Omental fat pad (tissue), 4 donors: Measurements from ENCODE around the gene F9. TPM values are rescaled to one million over a fixed set of nuclear protein-coding genes. Genes with fewer than 3 reads are reported as not detected.
"Not testable (repeated sequence)": the region's sequence is repeated elsewhere in the genome, so short reads cannot be mapped to it uniquely, and the experiment has no call there.

Experiments
- ATAC-seq: fragments of 150-250 bp; one replicate; pipeline ENCODE4 v1.9.1; 2016; ENCODE audit warnings: mild to moderate bottlenecking, moderate library complexity; ENCODE audit not compliant: low FRiP score
- DNase-seq: peaks from one replicate; pipeline ENCODE4 v3.0.0-alpha.2; 2019; ENCODE audit warnings: low spot score
- total RNA-seq, 4 donors: library from RNA; depleted of rRNA; stranded (reverse); fragments of >200 nt; gene quantifications; one replicate each; pipeline ENCODE4 v1.1.0, GENCODE V29; 2016
- TF ChIP-seq, protein P1 (sequence below), 3 donors: fragments of 450-650 bp; IDR thresholded peaks; one replicate each; pipeline ENCODE4 v1.5.1; 2016 to 2017; ENCODE audit warnings: antibody characterized with exemption in 3 of 3, mild to moderate bottlenecking in 3 of 3, moderate library complexity in 2 of 3

The F9 gene
- not detected for total RNA-seq

DNA sequence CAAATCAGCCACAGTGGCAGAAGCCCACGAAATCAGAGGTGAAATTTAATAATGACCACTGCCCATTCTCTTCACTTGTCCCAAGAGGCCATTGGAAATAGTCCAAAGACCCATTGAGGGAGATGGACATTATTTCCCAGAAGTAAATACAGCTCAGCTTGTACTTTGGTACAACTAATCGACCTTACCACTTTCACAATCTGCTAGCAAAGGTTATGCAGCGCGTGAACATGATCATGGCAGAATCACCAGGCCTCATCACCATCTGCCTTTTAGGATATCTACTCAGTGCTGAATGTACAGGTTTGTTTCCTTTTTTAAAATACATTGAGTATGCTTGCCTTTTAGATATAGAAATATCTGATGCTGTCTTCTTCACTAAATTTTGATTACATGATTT is at the start of gene F9:
TSS of gene F9 (plus strand) at position 190 of the 400 bp plus-strand sequence. CDS start at position 216, 26 bp downstream.
- ATAC-seq (no peak), DNase-seq (no peak)
- TF ChIP-seq, protein P1, sequence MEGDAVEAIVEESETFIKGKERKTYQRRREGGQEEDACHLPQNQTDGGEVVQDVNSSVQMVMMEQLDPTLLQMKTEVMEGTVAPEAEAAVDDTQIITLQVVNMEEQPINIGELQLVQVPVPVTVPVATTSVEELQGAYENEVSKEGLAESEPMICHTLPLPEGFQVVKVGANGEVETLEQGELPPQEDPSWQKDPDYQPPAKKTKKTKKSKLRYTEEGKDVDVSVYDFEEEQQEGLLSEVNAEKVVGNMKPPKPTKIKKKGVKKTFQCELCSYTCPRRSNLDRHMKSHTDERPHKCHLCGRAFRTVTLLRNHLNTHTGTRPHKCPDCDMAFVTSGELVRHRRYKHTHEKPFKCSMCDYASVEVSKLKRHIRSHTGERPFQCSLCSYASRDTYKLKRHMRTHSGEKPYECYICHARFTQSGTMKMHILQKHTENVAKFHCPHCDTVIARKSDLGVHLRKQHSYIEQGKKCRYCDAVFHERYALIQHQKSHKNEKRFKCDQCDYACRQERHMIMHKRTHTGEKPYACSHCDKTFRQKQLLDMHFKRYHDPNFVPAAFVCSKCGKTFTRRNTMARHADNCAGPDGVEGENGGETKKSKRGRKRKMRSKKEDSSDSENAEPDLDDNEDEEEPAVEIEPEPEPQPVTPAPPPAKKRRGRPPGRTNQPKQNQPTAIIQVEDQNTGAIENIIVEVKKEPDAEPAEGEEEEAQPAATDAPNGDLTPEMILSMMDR (IDR thresholded peaks at IDR 0.05) = no peak

DNA sequence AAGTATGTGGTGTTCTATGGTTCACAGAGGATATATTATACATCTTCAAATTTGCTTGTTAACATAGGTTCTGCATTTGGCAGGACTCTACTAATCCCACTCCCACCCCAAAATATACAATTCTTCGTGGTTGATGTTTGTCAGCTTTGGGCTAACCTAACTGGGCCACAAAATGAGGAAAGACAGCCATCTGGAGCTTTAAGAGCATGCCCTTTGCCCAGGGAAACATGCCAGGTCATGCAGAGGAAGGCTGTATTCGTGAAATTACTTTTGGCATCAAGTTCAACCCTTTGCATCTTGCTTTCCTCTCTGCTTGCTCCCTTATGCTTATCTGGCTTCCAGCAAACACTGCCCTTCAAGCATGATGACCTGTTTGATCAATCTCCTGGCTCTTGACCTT is 46.8 kb upstream of the F9 start:
- no peak for ATAC-seq
- TF ChIP-seq, protein P1 (IDR thresholded peaks at IDR 0.05) = no peak
- DNase-seq = no peak

- ATAC-seq (no peak), DNase-seq (no peak)
- TF ChIP-seq, protein P1 (IDR thresholded peaks at IDR 0.05) = no peak
Measured at GRCh38 chrX:139484591-139484990, 45.9 kb upstream of the F9 start.

GRCh38 chrX:139495324-139495723 is 35.2 kb upstream of the F9 start:
- no peak for DNase-seq
- TF ChIP-seq, protein P1 (IDR thresholded peaks at IDR 0.05) = no peak
- no peak for ATAC-seq

DNA sequence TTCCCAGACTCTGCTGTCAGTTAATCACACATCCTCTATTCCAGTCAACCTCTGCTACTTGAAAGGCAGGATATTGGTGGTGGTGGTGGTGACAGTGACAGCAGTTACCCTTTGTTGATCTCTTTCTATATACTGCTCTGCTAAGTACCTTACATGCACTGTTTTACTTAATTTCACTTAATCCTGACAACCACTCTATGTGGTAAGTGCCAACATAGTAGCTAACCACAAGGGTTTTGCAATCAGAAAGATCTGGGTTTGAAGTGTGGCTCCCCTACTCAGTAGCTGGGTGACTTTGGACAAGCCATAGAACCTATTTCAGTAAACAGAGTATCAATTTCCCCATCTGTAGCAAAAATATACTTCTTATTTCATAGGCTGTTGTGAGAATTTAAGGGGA is 24.2 kb upstream of the F9 start:
- no peak for DNase-seq
- ATAC-seq = no peak
- TF ChIP-seq, protein P1 (IDR thresholded peaks at IDR 0.05) = no peak

DNA sequence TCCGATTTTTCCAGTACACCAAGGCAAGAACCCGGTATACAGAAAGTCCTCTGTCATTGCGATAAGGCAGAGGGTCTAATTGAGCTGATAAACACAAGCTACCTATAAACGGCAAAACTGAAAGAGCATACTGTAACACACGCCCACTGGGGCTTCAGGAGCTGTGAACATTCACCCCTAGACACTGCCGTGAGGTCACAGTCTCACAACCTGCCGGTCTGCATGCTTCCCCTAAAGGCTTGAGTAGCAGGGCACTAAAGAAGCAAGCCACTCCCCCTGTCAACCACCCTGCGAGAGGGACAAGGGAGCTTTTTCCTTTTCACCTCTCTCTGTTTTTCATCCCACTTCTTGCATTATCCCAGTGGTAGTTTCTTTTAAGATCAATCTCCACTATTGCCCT is 22.4 kb upstream of the F9 start:
- ATAC-seq (no peak), DNase-seq (no peak)
- TF ChIP-seq, protein P1 (IDR thresholded peaks at IDR 0.05) = no peak

GRCh38 chrX:139518475-139518874 is 12.1 kb upstream of the F9 start:
- TF ChIP-seq, protein P1 (IDR thresholded peaks at IDR 0.05) = no peak
- ATAC-seq (no peak), DNase-seq (no peak)

GRCh38 chrX:139528829-139529228 is 1.7 kb upstream of the F9 start:
- not testable (repeated sequence) for ATAC-seq

More at GRCh38 chrX:139528829-139529228, 1.7 kb upstream of the F9 start:
- not testable (repeated sequence) for DNase-seq
